HG03457 (cell line): ENCODE measurements around the gene TDG.

Source experiments
- ATAC-seq: cut with Tn5 transposase; IDR thresholded peaks from one replicate; pipeline ENCODE4 v1.9.1; 2021; ENCODE audit warnings: moderate number of reproducible peaks; ENCODE audit not compliant: unreplicated experiment

TDG gene

DNA sequence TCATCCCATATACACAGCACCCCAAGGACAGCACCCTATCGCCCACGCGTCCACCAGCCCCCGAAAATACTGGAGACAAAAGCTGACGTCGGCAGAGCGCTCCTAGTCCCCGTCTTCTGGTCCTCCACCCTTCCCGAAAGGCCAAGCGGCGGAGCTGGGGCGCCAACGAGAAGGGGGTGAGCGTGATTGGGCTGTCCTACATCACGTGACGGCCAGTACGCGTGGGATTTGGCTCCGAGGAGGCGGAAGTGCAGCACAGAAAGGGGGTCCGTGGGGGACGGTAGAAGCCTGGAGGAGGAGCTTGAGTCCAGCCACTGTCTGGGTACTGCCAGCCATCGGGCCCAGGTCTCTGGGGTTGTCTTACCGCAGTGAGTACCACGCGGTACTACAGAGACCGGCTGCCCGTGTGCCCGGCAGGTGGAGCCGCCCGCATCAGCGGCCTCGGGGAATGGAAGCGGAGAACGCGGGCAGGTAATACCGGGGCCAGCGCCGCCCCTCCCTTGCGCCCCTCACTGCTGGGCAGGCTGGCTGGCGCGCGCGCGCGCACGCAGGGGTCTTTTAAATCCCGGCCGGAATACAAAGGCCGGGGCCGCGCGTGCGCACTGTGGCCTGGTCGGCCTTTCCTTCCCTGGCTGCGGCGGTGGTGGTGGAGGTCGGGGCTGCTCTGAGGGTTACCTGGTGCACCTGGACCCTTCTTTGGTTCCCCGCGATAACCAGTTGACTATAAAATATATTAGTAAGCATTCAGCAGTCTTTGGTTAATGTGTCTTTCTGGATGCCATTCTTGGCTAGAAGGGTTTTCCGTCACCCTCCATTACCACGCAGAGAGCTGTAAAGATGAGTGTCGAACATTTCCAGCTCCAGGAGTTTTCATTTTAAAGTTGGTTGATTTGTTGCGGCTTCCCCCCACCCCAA is at the start of gene TDG:
TSS of gene TDG (plus strand) at position 283 of the 915 bp plus-strand sequence. CDS start at position 449, 166 bp downstream.
- ATAC-seq: peak; percentile 82

DNA sequence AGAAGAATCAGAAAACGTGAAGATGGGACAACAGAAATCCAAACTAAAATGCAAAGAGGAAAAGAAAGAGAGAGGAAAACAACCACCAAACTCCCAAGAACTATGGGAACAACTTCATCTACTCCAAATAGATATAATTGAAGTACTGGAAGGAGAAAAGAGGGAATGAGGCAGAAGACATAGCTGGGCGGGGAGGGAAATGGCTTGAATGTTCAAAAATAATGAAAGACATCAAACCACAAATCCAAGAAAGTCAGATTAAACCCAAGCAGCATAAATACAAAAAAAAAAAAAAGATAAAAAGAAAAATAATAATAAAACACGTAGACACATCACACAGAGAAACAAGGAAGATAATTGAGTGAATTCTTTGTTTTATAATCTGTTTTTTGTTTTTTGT is 47.8 kb upstream of the TDG start:
- no peak for ATAC-seq

DNA sequence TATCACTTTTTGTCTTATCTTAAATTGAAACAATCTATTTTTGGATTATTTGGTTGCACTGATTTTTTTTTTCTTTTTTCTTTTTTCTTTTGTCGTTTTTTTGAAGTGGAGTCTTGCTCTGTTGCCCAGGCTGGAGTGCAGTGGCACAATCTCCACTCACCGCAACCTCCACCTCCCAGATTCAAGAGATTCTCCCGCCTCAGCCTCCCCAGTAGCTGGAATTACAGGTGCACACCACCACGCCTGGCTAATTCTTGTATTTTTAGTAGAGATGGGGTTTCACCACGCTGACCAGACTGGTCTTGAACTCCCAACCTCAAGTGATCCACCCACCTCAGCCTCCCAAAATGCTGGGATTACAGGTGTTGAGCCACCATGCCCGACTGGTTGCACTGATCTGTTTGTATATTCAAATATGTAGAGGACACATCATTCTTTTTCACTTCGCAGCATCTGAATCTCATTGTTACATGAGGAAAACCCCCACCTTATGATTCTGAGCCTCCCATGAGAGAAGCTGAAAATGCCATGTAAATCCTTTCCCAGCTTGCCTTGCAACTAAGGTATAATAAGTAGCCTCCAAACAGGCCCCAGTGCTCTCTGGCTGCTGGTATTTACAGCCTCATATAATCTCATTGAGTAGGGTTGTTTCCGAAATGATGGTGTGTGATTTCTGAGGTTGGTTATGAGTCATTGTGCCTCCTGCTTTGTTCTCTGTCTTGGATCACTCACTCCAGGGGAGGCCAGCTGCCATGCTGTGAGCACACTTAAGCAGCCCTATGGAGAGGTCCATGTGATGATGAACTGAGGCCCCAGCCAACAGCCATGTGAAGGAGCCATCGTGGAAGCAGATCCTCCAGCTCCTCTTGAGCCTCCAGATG is 40.7 kb upstream of the TDG start:
- ATAC-seq: peak; percentile 37

DNA sequence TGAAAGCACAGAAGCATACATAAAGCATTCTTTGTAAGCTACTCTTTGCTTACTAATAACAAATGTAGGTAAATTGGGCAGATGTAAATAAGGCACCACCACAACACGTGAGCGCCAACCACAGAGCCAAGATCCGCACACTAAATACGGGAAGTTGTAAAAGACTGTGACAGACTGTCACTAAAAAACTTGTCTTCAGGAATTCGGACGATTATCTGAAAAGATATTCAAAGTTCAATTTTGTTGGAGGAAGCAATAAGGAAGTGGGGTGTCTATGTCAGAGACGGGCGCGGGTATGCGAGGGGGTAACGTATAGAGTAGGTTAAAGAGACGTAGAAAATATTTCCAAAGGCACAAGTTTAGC is 37.0 kb upstream of the TDG start:
- ATAC-seq: no peak

DNA sequence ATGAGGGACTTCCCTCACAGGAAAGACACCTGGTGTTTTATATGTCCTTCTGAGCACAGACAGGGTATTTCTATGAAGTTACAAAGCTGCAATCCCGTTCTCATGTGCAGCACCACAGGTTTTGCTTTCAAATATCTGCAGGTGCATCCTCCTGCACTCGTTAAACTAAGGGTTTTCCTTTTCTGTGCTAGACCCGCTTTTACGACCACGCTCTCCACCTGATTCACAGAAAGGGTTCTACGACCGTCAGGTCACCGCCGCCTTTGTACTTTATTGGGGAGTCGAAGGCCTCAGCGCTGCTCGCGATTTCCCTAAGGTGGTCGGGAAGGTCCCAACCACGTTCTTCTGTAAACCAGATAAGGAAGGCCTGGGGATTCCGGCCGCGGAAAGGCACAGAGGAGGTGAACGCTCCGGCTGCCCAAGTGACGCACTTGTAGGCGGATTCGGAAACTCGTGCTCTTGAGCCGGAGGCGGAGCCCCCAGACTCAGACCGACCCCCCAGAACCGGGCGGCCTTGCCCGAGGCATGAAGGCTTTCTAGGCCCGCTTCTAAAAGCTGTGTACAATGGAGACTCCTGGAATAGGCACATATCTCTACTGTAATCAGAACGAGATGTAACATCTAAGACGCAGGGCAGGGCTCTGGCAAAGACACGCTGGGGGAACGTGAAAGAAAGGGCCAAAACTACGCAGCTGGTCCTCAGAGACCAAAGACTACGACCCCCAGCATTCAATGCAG is 36.5 kb upstream of the TDG start:
- ATAC-seq: no peak

DNA sequence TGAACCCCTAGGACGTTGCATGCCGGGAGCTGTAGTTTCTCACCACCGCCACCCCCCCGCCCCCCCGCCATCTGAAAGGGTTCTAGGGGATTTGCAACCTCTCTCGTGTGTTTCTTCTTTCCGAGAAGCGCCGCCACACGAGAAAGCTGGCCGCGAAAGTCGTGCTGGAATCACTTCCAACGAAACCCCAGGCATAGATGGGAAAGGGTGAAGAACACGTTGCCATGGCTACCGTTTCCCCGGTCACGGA is 36.0 kb upstream of the TDG start:
- ATAC-seq: no peak

DNA sequence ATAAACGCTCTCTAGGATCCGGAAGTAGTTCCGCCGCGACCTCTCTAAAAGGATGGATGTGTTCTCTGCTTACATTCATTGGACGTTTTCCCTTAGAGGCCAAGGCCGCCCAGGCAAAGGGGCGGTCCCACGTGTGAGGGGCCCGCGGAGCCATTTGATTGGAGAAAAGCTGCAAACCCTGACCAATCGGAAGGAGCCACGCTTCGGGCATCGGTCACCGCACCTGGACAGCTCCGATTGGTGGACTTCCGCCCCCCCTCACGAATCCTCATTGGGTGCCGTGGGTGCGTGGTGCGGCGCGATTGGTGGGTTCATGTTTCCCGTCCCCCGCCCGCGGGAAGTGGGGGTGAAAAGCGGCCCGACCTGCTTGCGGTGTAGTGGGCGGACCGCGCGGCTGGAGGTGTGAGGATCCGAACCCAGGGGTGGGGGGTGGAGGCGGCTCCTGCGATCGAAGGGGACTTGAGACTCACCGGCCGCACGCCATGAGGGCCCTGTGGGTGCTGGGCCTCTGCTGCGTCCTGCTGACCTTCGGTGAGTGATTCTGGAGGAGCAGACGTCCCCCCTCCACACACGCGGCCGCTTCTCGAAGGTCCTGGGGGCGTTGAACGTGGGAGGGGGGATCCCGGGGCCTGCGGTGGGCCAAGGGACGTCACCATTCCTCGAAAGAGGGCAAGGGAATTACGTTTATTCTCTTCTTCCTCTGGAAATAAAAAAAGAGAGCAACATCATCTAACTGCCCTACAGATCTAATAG is 35.5 kb upstream of the TDG start, which contains the start of gene HSP90B1:
TSS of gene HSP90B1 (plus strand) at position 377 of the 753 bp plus-strand sequence. CDS start at position 483, 106 bp downstream.
- ATAC-seq: peak; percentile 58

DNA sequence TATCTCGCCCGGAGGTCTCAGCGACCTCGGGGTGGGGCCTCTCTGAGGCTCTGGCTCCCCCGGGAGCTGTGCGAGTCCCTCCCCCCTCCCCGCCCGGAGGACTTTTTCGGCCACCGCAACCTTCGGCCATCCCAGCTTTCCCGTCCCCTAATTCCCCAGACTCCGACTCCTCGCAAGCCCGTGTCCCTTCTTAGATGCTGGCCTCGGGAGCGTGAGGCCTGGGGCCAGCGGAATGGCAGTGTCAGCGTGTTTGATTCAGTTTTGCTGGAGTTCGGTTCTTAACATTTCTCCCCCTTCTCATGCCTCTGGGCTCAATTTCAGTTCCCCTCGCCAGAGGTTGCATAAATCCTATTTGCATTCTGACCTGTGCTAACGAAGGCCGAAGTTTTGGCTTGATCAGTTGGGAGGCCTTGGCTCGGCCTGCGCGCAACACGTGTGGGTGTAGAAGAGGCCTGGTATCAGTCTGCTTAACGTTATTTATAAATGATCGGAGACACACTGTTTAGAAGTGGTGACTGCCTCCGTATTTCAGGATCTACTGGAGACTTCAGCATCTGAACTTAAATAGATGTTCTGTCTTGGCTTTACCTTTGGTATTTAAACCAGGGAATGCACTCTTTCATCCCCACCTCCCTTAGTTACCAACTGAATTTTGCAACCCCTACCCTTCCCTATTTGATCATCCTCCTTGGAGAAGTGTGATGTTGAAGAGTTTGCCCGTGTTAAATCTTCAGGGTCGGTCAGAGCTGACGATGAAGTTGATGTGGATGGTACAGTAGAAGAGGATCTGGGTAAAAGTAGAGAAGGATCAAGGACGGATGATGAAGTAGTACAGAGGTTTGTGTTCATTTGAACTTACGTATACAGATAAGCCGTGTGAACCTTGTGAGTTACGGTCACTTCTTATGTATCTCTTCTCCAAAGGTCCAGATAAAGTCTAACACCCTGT is 34.6 kb upstream of the TDG start:
- ATAC-seq: no peak

DNA sequence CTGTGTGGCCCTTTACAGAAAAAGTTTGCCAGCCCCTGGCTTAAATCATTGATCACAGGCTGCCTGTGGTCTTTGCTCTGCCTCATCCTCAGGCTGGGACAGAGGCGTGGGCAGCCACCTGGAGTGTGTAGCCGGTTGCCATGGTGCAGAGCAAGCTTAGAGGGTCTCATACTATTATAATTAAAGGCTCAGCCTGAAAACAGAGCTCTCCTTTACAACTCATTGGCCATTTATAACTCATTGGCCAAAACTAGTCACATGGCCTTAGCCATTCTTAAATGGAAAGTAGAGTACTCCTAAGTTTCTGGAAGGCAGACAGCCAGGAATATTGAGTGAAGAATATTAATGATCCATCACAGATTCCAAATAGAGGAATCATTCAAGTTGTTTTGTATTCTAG is 32.4 kb upstream of the TDG start:
- ATAC-seq: no peak

DNA sequence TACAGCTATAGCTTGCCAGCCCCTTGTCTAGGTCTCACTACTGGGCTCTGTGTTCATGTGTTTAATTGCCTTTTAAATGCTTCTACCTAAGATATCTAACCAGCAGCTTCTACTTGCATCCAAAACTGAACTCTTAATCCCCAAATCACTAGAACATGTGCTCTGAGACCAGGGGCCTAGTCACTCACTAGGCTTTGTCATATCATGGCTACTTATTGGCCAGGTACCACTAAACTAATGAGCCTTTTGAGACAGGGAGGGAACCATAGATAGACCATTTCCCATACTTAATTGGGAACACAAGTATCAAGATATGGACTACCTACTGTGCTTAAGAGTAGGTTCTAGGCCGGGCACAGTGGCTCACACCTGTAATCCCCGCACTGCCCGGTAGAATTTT is 29.0 kb upstream of the TDG start:
- no peak for ATAC-seq

DNA sequence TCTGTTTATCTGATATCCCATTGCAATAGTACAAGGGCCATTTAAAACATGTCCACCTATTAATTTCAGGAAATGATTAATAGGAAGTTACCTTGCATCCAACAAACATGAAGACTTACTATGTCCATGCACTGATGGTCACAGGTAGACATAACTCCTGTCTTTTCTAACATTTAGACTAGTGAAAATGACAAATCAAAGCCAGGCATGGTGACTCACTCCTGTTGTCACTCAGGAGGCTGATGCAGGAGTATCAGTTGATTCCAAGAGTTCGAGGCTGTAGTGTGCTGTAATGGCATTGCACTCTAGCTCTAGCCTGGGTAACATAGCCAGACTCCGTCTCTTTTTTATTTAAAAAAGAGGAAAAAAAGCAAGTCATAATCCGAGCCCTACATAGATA is 20.7 kb upstream of the TDG start:
- ATAC-seq: no peak

DNA sequence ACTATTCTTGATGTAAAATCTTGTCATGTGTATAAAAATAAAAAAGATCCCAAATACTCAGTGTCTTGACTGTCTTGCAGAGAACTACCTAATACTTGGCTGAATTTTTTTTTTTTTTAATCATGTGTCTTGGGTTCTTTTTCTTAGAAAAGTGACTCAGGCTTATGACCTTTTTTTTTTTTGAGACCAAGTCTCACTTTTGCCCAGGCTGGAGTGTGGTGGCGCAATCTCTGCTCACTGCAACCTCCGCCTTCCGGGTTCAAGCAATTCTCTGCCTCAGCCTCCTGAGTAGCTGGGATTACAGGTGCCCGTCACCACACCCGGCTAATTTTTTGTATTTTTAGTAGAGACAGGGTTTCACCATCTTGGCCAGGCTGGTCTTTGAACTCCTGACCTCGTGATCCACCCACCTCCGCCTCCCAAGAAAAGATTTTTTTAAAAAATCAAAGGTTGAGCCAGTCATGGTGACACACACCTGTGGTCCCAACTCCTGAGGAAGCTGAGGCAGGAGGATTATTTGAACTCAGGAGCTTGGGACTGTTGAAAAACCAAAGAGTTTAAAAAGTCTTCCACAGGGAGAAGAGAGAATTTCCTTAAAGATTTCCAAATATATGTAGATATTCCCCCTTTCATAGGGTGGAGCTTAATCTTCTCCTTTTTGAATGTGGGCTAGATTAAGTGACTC is 17.7 kb upstream of the TDG start:
- no peak for ATAC-seq

DNA sequence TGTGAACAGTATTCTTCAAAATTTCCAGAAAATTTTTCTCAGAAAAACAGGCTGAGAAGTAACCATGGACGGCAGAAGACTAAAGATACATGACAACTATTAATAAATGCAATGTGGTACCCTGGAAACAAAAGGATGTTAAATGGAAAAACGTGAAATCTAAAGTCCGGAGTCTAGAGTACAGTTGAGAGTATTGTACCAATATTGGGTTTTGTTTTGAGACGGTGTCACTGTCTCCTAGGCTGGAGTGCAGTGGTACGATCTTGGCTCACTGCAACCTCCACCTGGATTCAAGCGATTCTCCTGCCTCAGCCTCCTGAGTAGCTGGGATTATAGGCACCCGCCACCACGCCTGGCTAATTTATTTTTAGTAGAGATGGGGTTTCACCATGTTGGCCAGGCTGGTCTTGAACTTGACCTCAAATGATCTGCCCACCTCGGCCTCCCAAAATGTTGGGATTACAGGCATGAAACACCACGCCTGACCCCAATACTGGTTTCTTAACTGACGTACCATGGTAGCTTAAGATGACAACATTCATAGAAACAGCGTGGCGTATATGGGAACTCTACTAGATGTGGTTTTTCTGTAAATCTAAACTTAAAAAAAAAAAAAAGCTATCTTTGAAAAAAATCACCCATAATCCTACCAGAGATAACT is 16.8 kb upstream of the TDG start:
- no peak for ATAC-seq

DNA sequence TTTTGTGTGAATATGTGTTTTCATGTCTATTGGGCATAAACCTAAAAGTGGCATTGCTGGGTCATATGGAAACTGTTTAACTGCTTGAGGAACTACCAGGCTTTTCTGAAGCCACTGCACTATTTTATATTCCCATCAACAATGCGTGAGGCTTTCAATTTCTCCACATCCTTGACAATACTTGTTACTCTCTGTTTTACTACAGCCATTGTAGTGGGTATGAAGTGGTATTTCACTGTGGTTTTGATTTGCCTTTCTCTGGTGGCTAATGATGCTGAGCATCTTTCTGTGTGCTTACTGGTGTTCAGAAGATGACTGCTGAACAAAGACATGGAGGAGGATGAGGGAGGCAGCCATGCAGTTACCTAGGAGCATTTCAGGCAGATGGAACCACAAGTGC is 13.2 kb upstream of the TDG start:
- ATAC-seq: no peak

DNA sequence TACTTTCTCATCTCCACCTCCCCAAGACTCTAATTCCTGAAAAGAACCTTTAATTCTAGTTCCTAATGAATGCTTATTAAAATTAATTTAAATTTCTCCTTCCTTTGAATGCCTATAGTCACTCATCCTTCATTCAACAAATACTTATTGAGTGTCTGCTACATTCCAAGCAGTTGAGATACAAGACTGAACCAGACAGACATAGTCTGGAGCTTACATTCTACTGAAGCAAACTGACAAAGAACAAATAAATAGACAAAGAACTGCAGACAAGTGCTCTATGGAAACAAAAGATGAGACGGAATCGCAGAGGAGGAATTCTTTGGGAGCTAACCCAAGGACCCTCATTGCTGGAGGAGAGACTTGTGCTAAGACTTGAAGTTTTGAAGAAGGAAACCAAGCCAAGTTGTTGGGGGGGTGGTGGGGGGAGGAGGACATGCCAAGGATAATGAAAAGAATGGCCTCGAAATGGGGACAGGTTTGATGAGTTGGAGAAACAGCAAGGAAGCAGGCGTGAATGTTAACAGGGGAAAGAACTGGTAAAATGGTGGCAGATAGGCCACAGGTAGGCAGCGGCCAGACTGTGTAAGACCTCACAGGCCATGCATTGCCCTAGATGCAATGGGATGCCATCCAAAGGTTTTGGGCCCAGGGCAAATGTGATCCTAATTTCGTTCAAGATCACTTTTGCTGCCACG is 9.7 kb upstream of the TDG start:
- ATAC-seq: no peak

DNA sequence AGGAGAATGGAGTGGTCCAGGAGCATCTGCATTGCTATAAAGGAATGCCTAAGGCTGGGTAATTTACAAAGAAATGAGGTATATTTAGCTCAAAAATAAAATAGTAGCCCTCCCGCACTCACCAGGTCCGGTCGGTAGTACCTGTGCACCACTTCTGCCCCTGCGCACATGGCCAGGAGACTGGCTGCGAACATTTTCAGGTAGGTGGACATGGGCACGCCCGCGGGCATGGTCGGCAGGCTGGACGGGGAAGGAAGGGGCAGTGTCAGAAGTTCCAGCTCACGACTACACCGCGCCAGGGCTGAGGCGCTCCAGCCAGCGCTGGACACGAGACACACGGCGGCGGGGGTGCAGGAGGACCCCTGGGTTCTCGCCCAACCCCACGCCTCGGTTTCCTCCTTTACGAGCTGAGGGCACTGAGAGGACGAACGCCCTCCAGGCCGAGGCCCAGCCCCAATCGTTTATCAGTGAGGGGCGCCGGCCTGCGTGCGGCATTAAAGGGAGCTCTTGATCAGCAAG is 9.1 kb upstream of the TDG start:
- ATAC-seq: peak; percentile 21

DNA sequence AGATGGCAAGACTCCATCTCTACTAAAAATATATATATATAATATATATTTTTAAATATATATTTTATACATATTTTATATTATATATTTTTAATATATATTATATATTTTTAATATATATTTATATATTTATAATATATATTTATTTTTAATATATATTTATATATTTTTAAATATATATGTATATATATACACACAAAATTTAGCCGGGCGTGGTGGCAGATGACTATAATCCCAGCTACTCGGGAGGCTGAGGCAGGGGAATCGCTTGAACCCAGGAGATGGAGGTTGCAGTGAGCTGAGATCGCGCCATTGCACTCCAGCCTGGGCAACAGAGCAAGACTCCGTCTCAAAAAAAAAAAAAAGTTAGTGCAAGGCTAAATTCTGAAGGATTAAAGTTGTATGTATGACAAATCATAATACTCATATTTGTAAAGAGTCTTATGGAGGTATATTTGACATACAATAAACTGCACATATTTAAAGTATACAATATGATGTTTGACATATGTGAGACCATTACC is 7.7 kb upstream of the TDG start:
- ATAC-seq: no peak
